ENCODE results near the gene NOTCH2. TPM values are rescaled to one million over a fixed set of nuclear protein-coding genes. Genes with fewer than 3 reads are reported as not detected.
"Not testable (repeated sequence)": the region's sequence is repeated elsewhere in the genome, so short reads cannot be mapped to it uniquely, and the experiment has no call there.

NOTCH2 gene
- total and polyA plus RNA-seq, 12 donors = 5.4 to 138 (median 71.5) TPM

DNA sequence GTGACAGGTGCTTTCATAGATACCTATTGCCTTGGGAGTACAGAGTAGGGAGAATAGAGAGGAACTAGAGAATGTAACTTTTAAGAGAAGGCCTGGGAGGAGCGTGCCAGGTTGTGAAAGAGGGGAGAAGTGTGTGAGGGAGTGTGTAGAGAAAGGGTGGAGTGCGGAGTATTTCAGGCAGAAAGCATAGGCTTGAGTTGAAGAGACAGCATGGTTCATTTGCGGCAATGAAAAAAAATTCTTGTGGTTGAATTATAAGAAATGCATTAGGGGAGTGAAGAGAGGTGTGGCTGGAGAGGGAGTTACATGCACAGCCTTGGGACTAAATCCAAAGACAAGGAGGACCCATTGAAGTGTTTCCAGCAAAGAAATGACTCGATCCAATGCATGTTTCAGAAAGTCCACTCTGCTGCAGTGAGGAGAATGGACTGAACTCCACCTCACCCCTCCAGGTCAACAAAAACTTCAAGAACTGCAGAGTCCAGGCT, 91.4 kb downstream of the NOTCH2 start:
- Histone ChIP-seq H3K27me3 (no peaks in the 10 kb centered on the region), H3K4me3 (no peak overlapping the region), H3K4me1 (replicated peaks in 1 of 2) (peaks cover 14 to 30% of the 10 kb centered on the region in 2 donors), H3K9me3 (replicated peaks in 1 of 3) (no peaks in the 10 kb centered on the region), H3K27ac (no peak overlapping the region), H3K36me3 (replicated peaks in 1 of 2) (no peaks in the 10 kb centered on the region)
- DNase-seq = peak in 1 of 7 donors; percentile 20
- 49 to 76% (median 58%) methylated on average over 4 of the region's 4 CpGs for WGBS, 4 donors
- TF ChIP-seq, protein P1, sequence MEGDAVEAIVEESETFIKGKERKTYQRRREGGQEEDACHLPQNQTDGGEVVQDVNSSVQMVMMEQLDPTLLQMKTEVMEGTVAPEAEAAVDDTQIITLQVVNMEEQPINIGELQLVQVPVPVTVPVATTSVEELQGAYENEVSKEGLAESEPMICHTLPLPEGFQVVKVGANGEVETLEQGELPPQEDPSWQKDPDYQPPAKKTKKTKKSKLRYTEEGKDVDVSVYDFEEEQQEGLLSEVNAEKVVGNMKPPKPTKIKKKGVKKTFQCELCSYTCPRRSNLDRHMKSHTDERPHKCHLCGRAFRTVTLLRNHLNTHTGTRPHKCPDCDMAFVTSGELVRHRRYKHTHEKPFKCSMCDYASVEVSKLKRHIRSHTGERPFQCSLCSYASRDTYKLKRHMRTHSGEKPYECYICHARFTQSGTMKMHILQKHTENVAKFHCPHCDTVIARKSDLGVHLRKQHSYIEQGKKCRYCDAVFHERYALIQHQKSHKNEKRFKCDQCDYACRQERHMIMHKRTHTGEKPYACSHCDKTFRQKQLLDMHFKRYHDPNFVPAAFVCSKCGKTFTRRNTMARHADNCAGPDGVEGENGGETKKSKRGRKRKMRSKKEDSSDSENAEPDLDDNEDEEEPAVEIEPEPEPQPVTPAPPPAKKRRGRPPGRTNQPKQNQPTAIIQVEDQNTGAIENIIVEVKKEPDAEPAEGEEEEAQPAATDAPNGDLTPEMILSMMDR (IDR thresholded peaks at IDR 0.05) = no peak
- TF ChIP-seq POLR2A (IDR thresholded peaks at IDR 0.05) = no peak
- intact Hi-C loops (cut with DNase I) = no loop called here

DNA sequence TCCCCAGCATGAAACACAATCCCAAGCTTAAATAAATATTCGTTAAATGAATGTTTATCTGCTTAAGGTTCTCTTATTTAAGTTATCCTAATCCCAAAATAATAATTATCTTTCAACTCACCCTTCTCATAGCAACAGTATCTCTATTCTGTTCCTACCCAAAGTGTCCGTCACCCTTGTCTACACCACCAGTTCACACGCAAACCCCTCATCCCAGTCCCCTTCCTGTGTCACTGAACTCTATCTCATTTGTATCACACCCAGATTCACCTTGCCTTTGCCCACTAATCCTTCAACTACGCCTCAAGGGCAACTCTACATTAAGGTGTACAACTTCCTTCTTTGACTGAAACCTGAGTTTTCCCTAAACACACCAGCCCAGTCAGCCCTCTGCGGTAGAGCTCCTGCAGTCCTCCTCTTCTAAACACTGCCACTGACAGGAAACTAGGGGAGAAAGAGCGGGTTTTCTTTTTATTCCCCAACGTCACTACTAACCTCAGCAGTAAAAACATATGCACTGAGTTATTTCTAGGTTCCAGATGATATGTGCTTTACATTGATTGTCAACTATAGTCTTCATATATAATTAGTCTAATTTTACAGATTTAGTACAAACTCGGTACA, 92.2 kb downstream of the NOTCH2 start:
- H3K4me1 ChIP-seq (replicated peaks in 1 of 2) = peaks cover 11 to 24% of the 10 kb centered on the region in 2 donors
- 92 to 97% (median 93%) methylated on average over 8 of the region's 8 CpGs for WGBS, 4 donors
- intact Hi-C loops (cut with DNase I); H3K27me3 ChIP-seq; H3K9me3 ChIP-seq (replicated peaks in 1 of 3); H3K36me3 ChIP-seq (replicated peaks in 1 of 2); H3K4me3 ChIP-seq; H3K27ac ChIP-seq; DNase-seq: not testable (repeated sequence)

- H3K27ac ChIP-seq; H3K9me3 ChIP-seq (replicated peaks in 1 of 3); DNase-seq; intact Hi-C loops (cut with DNase I); H3K4me3 ChIP-seq; H3K27me3 ChIP-seq; H3K36me3 ChIP-seq (replicated peaks in 1 of 2): not testable (repeated sequence)
- 92 to 94% (median 93%) methylated on average over 5 of the region's 5 CpGs for WGBS, 4 donors
- H3K4me1 ChIP-seq (replicated peaks in 1 of 2) = peaks cover 0 to 20% of the 10 kb centered on the region in 2 donors
These were observed 93.7 kb downstream of the NOTCH2 start for GRCh38 chr1:119975582-119976254.

GRCh38 chr1:119975006-119975405, 94.5 kb downstream of the NOTCH2 start:
- TF ChIP-seq POLR2A (IDR thresholded peaks at IDR 0.05) = no peak
- TF ChIP-seq, protein P1 (IDR thresholded peaks at IDR 0.05) = no peak
- 92 to 100% (median 95%) methylated on average over 2 of the region's 2 CpGs for WGBS, 4 donors
- no peaks in the 10 kb centered on the region for H3K36me3 ChIP-seq (replicated peaks in 1 of 2)
- H3K4me1 ChIP-seq (replicated peaks in 1 of 2) = peaks cover 0 to 26% of the 10 kb centered on the region in 2 donors
- H3K9me3 ChIP-seq (replicated peaks in 1 of 3) = no peaks in the 10 kb centered on the region
- no peaks in the 10 kb centered on the region for H3K27me3 ChIP-seq
- intact Hi-C loops (cut with DNase I) = no loop called here
- DNase-seq = no peak
- no peak overlapping the region for H3K4me3 ChIP-seq
- no peak overlapping the region for H3K27ac ChIP-seq

DNA sequence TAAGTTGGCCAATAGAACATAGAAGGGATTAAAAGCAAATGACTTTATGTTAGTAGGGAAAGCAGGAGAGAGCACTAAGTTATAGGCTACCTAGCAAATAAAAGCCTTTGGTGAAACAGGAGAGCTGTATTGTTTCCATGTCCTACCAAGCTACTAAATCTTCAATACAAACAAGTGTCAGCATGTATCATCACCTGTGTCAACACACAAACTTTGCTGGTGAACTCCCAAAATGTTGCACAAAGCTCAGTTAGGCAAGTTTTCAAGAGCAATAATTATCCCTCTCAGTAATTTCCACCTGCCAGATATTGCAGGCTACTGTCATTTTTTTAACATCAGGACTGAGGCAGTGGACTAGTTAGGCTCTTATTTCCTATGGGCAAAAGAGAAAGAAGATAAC, 95.4 kb downstream of the NOTCH2 start:
- H3K4me1 ChIP-seq (replicated peaks in 1 of 2) = peaks cover 0 to 27% of the 10 kb centered on the region in 2 donors
- no peaks in the 10 kb centered on the region for H3K9me3 ChIP-seq (replicated peaks in 1 of 3)
- H3K27ac ChIP-seq = no peak overlapping the region
- DNase-seq = no peak
- no peaks in the 10 kb centered on the region for H3K27me3 ChIP-seq
- no peak overlapping the region for H3K4me3 ChIP-seq
- intact Hi-C loops (cut with DNase I) = no loop called here
- no peaks in the 10 kb centered on the region for H3K36me3 ChIP-seq (replicated peaks in 1 of 2)
- TF ChIP-seq, protein P1 (IDR thresholded peaks at IDR 0.05) = no peak
- no peak for TF ChIP-seq POLR2A (IDR thresholded peaks at IDR 0.05)

All from adrenal gland (tissue), 12 donors.